T-helper 1 cell (primary cell): ENCODE data around the gene PLCB2.

Experiments
- DNase-seq, 5 donors: peaks; one replicate each; pipeline ENCODE4 v3.0.0-alpha.2; 2012 to 2020

The PLCB2 gene

GRCh38 chr15:40248006-40248783 lies 59.5 kb downstream of the PLCB2 start:
- no peak for DNase-seq

- DNase-seq: no peak
These were observed 60.2 kb downstream of the PLCB2 start for GRCh38 chr15:40247406-40247971.

GRCh38 chr15:40246496-40247280 lies 61.0 kb downstream of the PLCB2 start:
- DNase-seq: no peak

- DNase-seq: no peak
These were observed 61.9 kb downstream of the PLCB2 start for GRCh38 chr15:40245666-40246450.

GRCh38 chr15:40244961-40245523 lies 62.7 kb downstream of the PLCB2 start:
- DNase-seq: no peak

GRCh38 chr15:40243126-40243810 lies 64.5 kb downstream of the PLCB2 start:
- DNase-seq: no peak

GRCh38 chr15:40242601-40243000 lies 65.1 kb downstream of the PLCB2 start:
- DNase-seq: no peak

GRCh38 chr15:40242213-40242599 lies 65.5 kb downstream of the PLCB2 start:
- DNase-seq: no peak

GRCh38 chr15:40241269-40242212 lies 66.2 kb downstream of the PLCB2 start:
- no peak for DNase-seq

- DNase-seq: no peak
These were observed 67.0 kb downstream of the PLCB2 start for GRCh38 chr15:40240619-40241221.

GRCh38 chr15:40239693-40240618 lies 67.8 kb downstream of the PLCB2 start:
- no peak for DNase-seq

GRCh38 chr15:40239404-40239692 lies 68.4 kb downstream of the PLCB2 start:
- no peak for DNase-seq

GRCh38 chr15:40238532-40239403 lies 69.0 kb downstream of the PLCB2 start, which contains the start of gene PAK6:
Gene PAK6, plus strand, starts transcription at chr15:40239063. Its CDS starts 25,723 bp downstream, at chr15:40264786.
- DNase-seq: no peak
